HCT116 (cell line): ENCODE data around the gene BDH1. TPM values are rescaled to one million over a fixed set of nuclear protein-coding genes. Genes with fewer than 3 reads are reported as not detected.

Source experiments
- ATAC-seq: fragments of 200-7000 bp; cut with Tn5 transposase; 2 replicates; pipeline ENCODE4 v1.9.1; 2020; ENCODE audit warnings: mild to moderate bottlenecking, moderate library complexity
- BruUV-seq: library from RNA; stranded (reverse); fragments of 400-500 nt; replicated peaks from 2 replicates; lab custom pipeline; 2021; lab: Mats Ljungman, UMichigan
- CTCF ChIA-PET: fragments of 300-600 bp; sonication (Branson Sonifier 250); formaldehyde crosslinking; loops from one replicate; lab custom pipeline; 2021; ENCODE audit warnings: antibody characterized with exemption; lab: Charles Lee
- POLR2A ChIA-PET: fragments of 300-600, 350-600 bp; sonication (Branson Sonifier 250); formaldehyde crosslinking; loops from one replicate; lab custom pipeline; 2021; ENCODE audit warnings: antibody characterized with exemption; lab: Charles Lee
- RAD21 ChIA-PET, 2 experiments: fragments of 300-600 bp; sonication (Branson Sonifier 250); formaldehyde crosslinking; loops; one replicate each; lab custom pipeline; 2023; ENCODE audit warnings: low total read pairs in 2 of 2; ENCODE audit not compliant: uncharacterized antibody in 2 of 2, unreplicated experiment in 2 of 2, low non-redundant PET in 1 of 2; lab: Charles Lee
- DNase-seq: peaks from one replicate; pipeline ENCODE4 v3.0.0-alpha.2; 2010; ENCODE audit warnings: low read depth, low spot score
- H2AFZ ChIP-seq: fragments of 200-600 bp; shearing (Covaris generic), sonication (generic); 2 replicates; pipeline ENCODE4 v1.6.1; 2017; ENCODE audit warnings: low read depth, mixed run types, mixed read lengths, antibody characterized with exemption, low read length; ENCODE audit not compliant: poor library complexity, severe bottlenecking
- H3K27ac ChIP-seq: 2 replicates; pipeline ENCODE4 v1.5.1; 2012; ENCODE audit warnings: low read depth, low read length
- H3K27me3 ChIP-seq: fragments of 200-600 bp; sonication (generic); 2 replicates; pipeline ENCODE4 v1.6.1; 2016; ENCODE audit warnings: mixed run types, low read length, mixed read lengths; ENCODE audit not compliant: insufficient read depth
- H3K36me3 ChIP-seq, 2 experiments: fragments of 200-500 bp in 1 of 2; fragments of 200-600 bp in 1 of 2; sonication (Bioruptor generic) in 1 of 2; sonication (generic) in 1 of 2; 2 replicates each; pipeline versions ENCODE4 v1.5.1 to v1.6.1; 2014 to 2016; ENCODE audit warnings: low read length in 2 of 2, inconsistent platforms in 1 of 2, mixed read lengths in 1 of 2, mixed run types in 1 of 2; ENCODE audit not compliant: insufficient read depth in 2 of 2, control insufficient read depth in 1 of 2
- H3K4me1 ChIP-seq, 2 experiments: fragments of 200-600 bp in 1 of 2; sonication (generic) in 1 of 2; 2 replicates each; pipeline versions ENCODE4 v1.5.1 to v1.6.1; 2012 to 2017; ENCODE audit warnings: low read length in 2 of 2, inconsistent platforms in 1 of 2, mild to moderate bottlenecking in 1 of 2, mixed read lengths in 1 of 2, mixed run types in 1 of 2, moderate library complexity in 1 of 2; ENCODE audit not compliant: insufficient read depth in 2 of 2, control insufficient read depth in 1 of 2
- H3K4me2 ChIP-seq: fragments of 200-600 bp; sonication (generic); 2 replicates; pipeline ENCODE4 v1.6.1; 2017; ENCODE audit warnings: mixed run types, low read length, mixed read lengths
- H3K4me3 ChIP-seq, 2 experiments: fragments of 200-600 bp in 1 of 2; sonication (generic) in 1 of 2; replicated peaks in 1 of 2; 2 replicates each; pipeline ENCODE4 v1.5.1; 2011 to 2016; ENCODE audit warnings: low read length in 2 of 2, control low read depth in 1 of 2, low read depth in 1 of 2, mild to moderate bottlenecking in 1 of 2, mixed read lengths in 1 of 2, mixed run types in 1 of 2
- H3K79me2 ChIP-seq: fragments of 200-600 bp; sonication (generic); 2 replicates; pipeline ENCODE4 v1.6.1; 2017; ENCODE audit warnings: mild to moderate bottlenecking, mixed run types, low read length, moderate library complexity, mixed read lengths; ENCODE audit not compliant: insufficient read depth
- H3K9ac ChIP-seq: fragments of 200-600 bp; sonication (generic); 2 replicates; pipeline ENCODE4 v1.6.1; 2016; ENCODE audit warnings: low read length, mixed read lengths
- H3K9me2 ChIP-seq: fragments of 200-600 bp; sonication (generic), shearing (Covaris generic); 2 replicates; pipeline ENCODE4 v1.6.1; 2017; ENCODE audit warnings: mixed run types, mild to moderate bottlenecking, moderate library complexity; ENCODE audit not compliant: insufficient read depth
- H3K9me3 ChIP-seq, 2 experiments: fragments of 200-500 bp in 1 of 2; fragments of 200-600 bp in 1 of 2; sonication (Bioruptor generic) in 1 of 2; sonication (generic) in 1 of 2; 2 replicates each; pipeline ENCODE4 v1.6.1; 2014 to 2017; ENCODE audit warnings: low read length in 2 of 2, mixed read lengths in 2 of 2, inconsistent platforms in 1 of 2, low read depth in 1 of 2, mild to moderate bottlenecking in 1 of 2, mixed run types in 1 of 2, moderate library complexity in 1 of 2; ENCODE audit not compliant: control insufficient read depth in 1 of 2, insufficient read depth in 1 of 2
- H4K20me1 ChIP-seq: fragments of 200-600 bp; sonication (generic), shearing (Covaris generic); 2 replicates; pipeline ENCODE4 v1.6.1; 2017; ENCODE audit warnings: mixed run types, mild to moderate bottlenecking, moderate library complexity; ENCODE audit not compliant: insufficient read depth
- ATF3 ChIP-seq: IDR thresholded peaks from 2 replicates; pipeline ENCODE4 v1.6.1; 2012
- ELF1 ChIP-seq: IDR thresholded peaks from 2 replicates; pipeline ENCODE4 v1.6.1; 2012; ENCODE audit warnings: low read depth, borderline replicate concordance
- JUND ChIP-seq: IDR thresholded peaks from 2 replicates; pipeline ENCODE4 v1.6.1; 2012
- RAD21 ChIP-seq: IDR thresholded peaks from 2 replicates; pipeline ENCODE4 v1.6.1; 2012; ENCODE audit warnings: low read depth, mild to moderate bottlenecking
- SIN3A ChIP-seq: IDR thresholded peaks from 2 replicates; pipeline ENCODE4 v1.6.1; 2012; ENCODE audit warnings: low read depth
- SP1 ChIP-seq: IDR thresholded peaks from 2 replicates; pipeline ENCODE4 v1.6.1; 2012; ENCODE audit warnings: low read depth
- SRF ChIP-seq: IDR thresholded peaks from 2 replicates; pipeline ENCODE4 v1.6.1; 2012; ENCODE audit warnings: low read depth
- ZNF274 ChIP-seq: fragments of 200-500 bp; sonication (Bioruptor generic); IDR thresholded peaks from 2 replicates; pipeline ENCODE4 v1.6.1; 2014; ENCODE audit warnings: mild to moderate bottlenecking, low read depth, low read length, inconsistent platforms
- intact Hi-C: fragments of 100-400 bp; cut with micrococcal nuclease; formaldehyde crosslinking; loops from 2 replicates; pipeline ENCODE4 v1.10.0; 2022
- total RNA-seq: library from RNA; stranded (reverse); gene quantifications from one replicate; pipeline ENCODE4 v1.2.1, GENCODE V29; 2021; ENCODE audit not compliant: unreplicated experiment
- TF ChIP-seq, protein P1 (sequence below): IDR thresholded peaks from 2 replicates; pipeline ENCODE4 v1.6.1; 2011; ENCODE audit warnings: mild to moderate bottlenecking, low read length, moderate library complexity; ENCODE audit not compliant: insufficient replicate concordance; ENCODE audit errors: extremely low read depth

BDH1 gene
- total RNA-seq, 1 experiment from 2014 or later, result 26.6 TPM

DNA sequence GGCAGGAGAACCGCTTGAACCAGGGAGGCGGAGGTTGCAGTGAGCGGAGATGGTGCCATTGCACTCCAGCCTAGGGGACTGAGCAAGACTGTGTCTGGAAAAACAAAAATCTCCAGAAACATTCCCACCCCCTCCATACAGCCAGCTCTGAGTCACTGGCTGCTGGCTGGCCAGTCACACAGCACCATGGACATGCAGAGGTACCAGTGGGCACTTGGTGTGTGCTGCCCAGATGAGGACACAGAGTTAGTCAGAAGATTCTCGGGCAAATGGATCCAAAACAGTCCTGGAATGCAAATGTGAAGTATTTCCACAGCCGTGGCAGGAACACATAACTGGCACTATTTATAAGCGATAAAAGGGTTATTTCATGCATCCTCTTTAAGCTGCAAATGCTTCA lies 44.6 kb downstream of the BDH1 start:
- DNase-seq (no peak), ATAC-seq (no peak)
- ChIA-PET CTCF (no interaction called here), RAD21 (no interaction called here), POLR2A (no interaction called here)
- H3K79me2 ChIP-seq, result no peaks in the 10 kb centered on the region
- H3K4me2 ChIP-seq, result no peak overlapping the region
- no peaks in the 10 kb centered on the region for H3K9me2 ChIP-seq
- H3K4me3 ChIP-seq, result no peak overlapping the region
- no peaks in the 10 kb centered on the region for H4K20me1 ChIP-seq
- H3K9me3 ChIP-seq, result no peaks in the 10 kb centered on the region
- H3K36me3 ChIP-seq, result 0 out of 4 replicates have a peak, but pooled peaks cover 0 to 8% of the 10 kb centered on the region in 2 experiments
- peaks cover under 1 to 12% of the 10 kb centered on the region in 2 experiments; a peak in 3 of 4 replicates for H3K4me1 ChIP-seq
- H3K9ac ChIP-seq, result no peak overlapping the region
- no peaks in the 10 kb centered on the region for H3K27me3 ChIP-seq
- TF ChIP-seq ZNF274 (no peak), SRF (no peak), SIN3A (no peak), RAD21 (no peak), SP1 (no peak), JUND (no peak)
- TF ChIP-seq, protein P1, sequence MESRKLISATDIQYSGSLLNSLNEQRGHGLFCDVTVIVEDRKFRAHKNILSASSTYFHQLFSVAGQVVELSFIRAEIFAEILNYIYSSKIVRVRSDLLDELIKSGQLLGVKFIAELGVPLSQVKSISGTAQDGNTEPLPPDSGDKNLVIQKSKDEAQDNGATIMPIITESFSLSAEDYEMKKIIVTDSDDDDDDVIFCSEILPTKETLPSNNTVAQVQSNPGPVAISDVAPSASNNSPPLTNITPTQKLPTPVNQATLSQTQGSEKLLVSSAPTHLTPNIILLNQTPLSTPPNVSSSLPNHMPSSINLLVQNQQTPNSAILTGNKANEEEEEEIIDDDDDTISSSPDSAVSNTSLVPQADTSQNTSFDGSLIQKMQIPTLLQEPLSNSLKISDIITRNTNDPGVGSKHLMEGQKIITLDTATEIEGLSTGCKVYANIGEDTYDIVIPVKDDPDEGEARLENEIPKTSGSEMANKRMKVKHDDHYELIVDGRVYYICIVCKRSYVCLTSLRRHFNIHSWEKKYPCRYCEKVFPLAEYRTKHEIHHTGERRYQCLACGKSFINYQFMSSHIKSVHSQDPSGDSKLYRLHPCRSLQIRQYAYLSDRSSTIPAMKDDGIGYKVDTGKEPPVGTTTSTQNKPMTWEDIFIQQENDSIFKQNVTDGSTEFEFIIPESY, result no peak
- H3K27ac ChIP-seq, result no peak overlapping the region
- no TSS peak for BruUV-seq
- H2AFZ ChIP-seq, result no peak overlapping the region
- intact Hi-C loops, result loop anchor here (2.0 to 5.0 kb wide), 2 partner anchors 239 to 252 kb away; no protein-coding TSS in a partner anchor

DNA sequence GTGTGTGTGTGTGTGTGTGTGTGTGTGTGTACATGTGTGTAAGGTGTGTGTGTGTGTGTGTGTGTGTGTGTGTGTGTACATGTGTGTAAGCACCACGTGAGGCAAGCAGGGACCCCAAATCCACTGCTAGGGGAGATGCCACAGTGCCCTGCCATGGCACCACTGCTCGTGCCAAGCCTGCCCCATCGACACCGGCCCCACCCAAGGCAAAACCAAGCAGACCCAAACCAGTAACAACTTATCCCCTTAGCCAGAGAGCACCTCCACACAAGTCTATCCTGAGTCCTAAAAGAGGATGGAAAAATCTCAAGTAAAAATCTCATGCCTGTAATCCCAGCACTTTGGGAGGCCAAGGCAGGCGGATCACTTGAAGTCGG lies 45.1 kb downstream of the BDH1 start:
- H3K4me1 ChIP-seq, result peaks cover 0 to 7% of the 10 kb centered on the region in 2 experiments; a peak in 2 of 4 replicates
- intact Hi-C loops, result loop anchor here (1.0 to 5.0 kb wide), 3 partner anchors 238 to 286 kb away; no protein-coding TSS in a partner anchor
- no peaks in the 10 kb centered on the region for H3K79me2 ChIP-seq
- no peak overlapping the region for H3K27ac ChIP-seq
- POLR2A ChIA-PET, result no interaction called here
- RAD21 ChIA-PET, result no interaction called here
- CTCF ChIA-PET, result interaction anchor here (1.1 kb wide), 1 partner anchor 56 kb away, joined by 3 read pairs; no protein-coding TSS in a partner anchor
- no peak overlapping the region for H3K4me2 ChIP-seq
- BruUV-seq, result no TSS peak
- no peaks in the 10 kb centered on the region for H3K9me3 ChIP-seq
- no peaks in the 10 kb centered on the region for H3K9me2 ChIP-seq
- no peak overlapping the region for H2AFZ ChIP-seq
- H3K4me3 ChIP-seq, result no peak overlapping the region
- TF ChIP-seq, protein P1, result no peak
- TF ChIP-seq ELF1 (no peak), ATF3 (no peak), RAD21 (no peak)
- peak; percentile 4; the same call in 1 of the 2 replicates for ATAC-seq
- no peak for DNase-seq
- 0 out of 4 replicates have a peak, but pooled peaks cover 0 to 8% of the 10 kb centered on the region in 2 experiments for H3K36me3 ChIP-seq
- no peak overlapping the region for H3K9ac ChIP-seq
- H3K27me3 ChIP-seq, result no peaks in the 10 kb centered on the region
- no peaks in the 10 kb centered on the region for H4K20me1 ChIP-seq
